ENCODE measurements around the gene CXorf49B. TPM values are rescaled to one million over a fixed set of nuclear protein-coding genes. Genes with fewer than 3 reads are reported as not detected.
"Not testable (repeated sequence)": the region's sequence is repeated elsewhere in the genome, so short reads cannot be mapped to it uniquely, and the experiment has no call there.

The CXorf49B gene
- not detected in 2 replicates for total RNA-seq

DNA sequence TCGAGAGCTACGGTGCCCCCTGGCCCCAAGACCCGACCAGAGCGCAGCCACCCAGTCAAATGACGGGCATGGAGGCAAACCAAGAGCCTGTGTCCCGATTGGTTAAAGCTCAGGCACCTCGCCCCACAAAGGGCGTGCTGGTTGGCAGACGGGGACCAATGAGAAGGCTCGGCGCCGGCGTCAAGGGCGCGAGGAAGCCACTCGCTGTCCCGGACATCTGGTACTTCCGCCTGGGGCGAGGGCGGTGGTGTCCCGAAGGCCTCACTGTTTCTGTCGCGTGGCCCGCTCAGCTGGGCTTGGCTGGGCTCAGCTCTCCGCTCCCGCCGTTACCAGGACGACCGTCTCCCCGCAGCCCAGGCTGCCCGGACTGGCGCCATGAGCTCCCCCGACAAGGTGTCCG lies at the start of gene CXorf49B:
TSS of gene CXorf49B (plus strand) at position 301 of the 400 bp plus-strand sequence. CDS start at position 376, 75 bp downstream.
- DNase-seq (ENCODE audit: extremely low read depth, low read depth, low spot score), result not testable (repeated sequence)

DNA sequence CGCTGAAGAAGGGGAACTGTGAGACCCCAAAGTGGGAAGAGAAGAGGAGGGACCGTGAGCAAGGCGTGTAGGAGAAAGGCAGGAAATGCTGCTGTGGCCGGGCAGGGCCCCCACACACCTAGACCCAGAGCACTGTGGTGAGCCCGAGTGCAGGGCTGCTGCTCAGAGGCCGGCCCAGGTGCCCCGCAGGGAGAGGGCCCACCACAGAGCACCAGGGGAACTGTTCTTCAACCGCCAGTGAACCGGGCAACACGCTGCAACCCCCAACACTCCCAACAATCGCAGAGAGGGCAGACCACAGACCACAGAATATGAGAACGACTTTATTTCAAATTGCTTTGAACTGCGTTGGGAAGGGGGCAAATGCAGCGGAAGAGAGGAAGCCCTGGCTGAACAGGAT lies 49.1 kb upstream of the CXorf49B start:
- DNase-seq (ENCODE audit: extremely low read depth, low read depth, low spot score), result not testable (repeated sequence)

DNA sequence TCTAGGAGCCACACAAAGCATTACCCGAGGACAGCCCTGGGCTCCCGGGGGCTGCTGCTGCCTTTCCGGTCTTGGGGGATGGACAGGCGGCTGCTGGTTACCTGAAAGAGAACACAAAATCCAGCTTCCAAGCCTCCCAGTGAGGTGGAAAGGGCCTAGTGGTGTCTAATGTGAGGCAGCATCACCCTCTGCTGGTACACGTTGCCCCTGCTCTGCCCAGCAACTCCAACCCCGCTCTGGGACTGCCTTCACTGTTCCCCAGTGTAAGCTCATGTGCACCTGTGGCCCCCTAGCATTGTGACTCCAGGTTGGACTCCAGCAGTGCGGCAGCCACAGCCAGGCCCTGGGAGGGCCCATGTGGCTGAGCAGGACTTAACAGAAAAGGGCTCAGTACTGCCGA lies 47.6 kb upstream of the CXorf49B start:
- DNase-seq (ENCODE audit: extremely low read depth, low read depth, low spot score), result not testable (repeated sequence)

DNA sequence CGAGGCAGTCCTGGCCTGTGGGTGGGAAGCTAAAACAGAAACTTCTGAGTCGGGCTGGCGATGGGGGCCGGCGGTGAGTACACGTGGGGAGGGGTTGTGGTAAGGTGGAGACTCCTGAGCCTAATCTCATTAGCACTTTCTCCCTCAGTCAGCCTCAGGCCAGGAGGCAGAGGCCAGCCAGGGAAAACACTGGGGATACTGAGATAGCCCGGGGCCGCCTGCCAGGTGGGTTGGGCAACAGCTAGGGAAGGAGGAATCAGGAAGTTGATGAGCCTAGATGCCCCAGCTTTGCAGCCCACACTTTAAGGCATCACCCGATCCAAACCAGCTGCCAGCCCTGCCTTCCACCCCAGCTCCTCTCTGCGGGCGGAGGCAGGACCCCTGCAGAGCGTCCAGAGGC lies 46.8 kb upstream of the CXorf49B start:
- DNase-seq (ENCODE audit: extremely low read depth, low read depth, low spot score), result not testable (repeated sequence)

DNA sequence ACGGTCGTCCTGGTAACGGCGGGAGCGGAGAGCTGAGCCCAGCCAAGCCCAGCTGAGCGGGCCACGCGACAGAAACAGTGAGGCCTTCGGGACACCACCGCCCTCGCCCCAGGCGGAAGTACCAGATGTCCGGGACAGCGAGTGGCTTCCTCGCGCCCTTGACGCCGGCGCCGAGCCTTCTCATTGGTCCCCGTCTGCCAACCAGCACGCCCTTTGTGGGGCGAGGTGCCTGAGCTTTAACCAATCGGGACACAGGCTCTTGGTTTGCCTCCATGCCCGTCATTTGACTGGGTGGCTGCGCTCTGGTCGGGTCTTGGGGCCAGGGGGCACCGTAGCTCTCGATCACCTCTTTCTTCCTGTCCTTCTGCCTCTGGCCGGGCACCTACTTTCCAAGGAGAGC lies 45.0 kb upstream of the CXorf49B start, which contains the start of gene CXorf49:
TSS of gene CXorf49 (minus strand) at position 101 of the 400 bp plus-strand sequence. CDS start 134 bp downstream, outside the sequence.
- DNase-seq (ENCODE audit: extremely low read depth, low read depth, low spot score), result not testable (repeated sequence)

DNA sequence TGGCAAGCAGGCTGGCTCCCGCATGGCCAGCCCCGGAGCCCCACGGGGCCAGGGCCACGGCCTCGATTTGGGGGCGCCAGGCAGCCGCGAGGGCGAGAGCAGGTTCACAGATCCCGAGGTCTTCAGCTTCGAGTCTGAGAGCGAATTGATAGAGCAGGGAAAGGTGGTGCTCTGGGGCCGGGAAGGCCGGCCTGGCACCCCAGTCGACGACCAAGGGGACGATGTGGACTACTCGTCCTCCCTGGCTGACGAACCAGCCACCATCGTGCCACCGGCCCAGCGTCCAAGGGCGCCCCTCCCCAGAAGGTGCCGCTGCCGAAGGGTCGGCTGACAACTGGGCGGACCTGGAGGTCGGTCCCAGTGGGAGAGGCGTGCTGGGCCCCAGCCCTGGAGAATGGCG lies 44.0 kb upstream of the CXorf49B start:
- not testable (repeated sequence) for DNase-seq (ENCODE audit: extremely low read depth, low read depth, low spot score)

DNA sequence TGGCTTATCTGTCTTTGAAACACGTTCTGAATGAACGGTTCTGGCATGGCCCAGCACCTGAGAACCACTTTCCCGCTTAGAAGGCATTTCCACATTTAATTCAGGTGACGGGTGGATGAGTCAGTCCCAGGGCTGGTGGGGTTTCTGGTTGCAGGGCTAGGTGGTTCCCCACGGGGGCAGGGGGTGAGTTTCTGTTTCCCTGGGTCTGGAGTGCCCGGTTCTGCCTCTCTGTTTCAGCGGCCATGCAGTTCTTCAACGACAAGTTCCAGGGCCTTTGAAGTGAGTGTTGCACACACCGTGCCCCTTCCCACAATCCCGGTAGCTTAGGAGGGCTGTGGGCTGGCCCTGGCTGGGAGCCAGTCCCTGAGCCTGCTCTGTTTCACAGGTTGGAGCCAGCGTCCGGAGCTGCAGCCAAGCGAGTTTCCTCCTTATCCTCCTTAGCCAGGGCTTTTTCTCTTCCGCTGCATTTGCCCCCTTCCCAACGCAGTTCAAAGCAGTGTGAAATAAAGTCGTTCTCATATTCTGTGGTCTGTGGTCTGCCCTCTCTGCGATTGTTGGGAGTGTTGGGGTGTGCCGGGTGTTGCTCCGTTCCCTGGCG lies 42.8 kb upstream of the CXorf49B start:
- not testable (repeated sequence) for DNase-seq (ENCODE audit: extremely low read depth, low read depth, low spot score)

DNA sequence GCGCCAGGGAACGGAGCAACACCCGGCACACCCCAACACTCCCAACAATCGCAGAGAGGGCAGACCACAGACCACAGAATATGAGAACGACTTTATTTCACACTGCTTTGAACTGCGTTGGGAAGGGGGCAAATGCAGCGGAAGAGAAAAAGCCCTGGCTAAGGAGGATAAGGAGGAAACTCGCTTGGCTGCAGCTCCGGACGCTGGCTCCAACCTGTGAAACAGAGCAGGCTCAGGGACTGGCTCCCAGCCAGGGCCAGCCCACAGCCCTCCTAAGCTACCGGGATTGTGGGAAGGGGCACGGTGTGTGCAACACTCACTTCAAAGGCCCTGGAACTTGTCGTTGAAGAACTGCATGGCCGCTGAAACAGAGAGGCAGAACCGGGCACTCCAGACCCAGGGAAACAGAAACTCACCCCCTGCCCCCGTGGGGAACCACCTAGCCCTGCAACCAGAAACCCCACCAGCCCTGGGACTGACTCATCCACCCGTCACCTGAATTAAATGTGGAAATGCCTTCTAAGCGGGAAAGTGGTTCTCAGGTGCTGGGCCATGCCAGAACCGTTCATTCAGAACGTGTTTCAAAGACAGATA lies 2.4 kb upstream of the CXorf49B start:
- DNase-seq (ENCODE audit: extremely low read depth, low read depth, low spot score), result not testable (repeated sequence)

DNA sequence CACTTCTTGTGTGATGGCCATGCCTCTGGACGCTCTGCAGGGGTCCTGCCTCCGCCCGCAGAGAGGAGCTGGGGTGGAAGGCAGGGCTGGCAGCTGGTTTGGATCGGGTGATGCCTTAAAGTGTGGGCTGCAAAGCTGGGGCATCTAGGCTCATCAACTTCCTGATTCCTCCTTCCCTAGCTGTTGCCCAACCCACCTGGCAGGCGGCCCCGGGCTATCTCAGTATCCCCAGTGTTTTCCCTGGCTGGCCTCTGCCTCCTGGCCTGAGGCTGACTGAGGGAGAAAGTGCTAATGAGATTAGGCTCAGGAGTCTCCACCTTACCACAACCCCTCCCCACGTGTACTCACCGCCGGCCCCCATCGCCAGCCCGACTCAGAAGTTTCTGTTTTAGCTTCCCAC lies 1.7 kb downstream of the CXorf49B start:
- DNase-seq (ENCODE audit: extremely low read depth, low read depth, low spot score), result not testable (repeated sequence)

DNA sequence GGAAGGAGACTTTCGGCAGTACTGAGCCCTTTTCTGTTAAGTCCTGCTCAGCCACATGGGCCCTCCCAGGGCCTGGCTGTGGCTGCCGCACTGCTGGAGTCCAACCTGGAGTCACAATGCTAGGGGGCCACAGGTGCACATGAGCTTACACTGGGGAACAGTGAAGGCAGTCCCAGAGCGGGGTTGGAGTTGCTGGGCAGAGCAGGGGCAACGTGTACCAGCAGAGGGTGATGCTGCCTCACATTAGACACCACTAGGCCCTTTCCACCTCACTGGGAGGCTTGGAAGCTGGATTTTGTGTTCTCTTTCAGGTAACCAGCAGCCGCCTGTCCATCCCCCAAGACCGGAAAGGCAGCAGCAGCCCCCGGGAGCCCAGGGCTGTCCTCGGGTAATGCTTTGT lies 2.5 kb downstream of the CXorf49B start:
- not testable (repeated sequence) for DNase-seq (ENCODE audit: extremely low read depth, low read depth, low spot score)

DNA sequence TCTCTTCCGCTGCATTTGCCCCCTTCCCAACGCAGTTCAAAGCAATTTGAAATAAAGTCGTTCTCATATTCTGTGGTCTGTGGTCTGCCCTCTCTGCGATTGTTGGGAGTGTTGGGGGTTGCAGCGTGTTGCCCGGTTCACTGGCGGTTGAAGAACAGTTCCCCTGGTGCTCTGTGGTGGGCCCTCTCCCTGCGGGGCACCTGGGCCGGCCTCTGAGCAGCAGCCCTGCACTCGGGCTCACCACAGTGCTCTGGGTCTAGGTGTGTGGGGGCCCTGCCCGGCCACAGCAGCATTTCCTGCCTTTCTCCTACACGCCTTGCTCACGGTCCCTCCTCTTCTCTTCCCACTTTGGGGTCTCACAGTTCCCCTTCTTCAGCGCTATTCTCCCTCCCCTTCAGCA lies 4.0 kb downstream of the CXorf49B start:
- DNase-seq (ENCODE audit: extremely low read depth, low read depth, low spot score), result not testable (repeated sequence)

DNA sequence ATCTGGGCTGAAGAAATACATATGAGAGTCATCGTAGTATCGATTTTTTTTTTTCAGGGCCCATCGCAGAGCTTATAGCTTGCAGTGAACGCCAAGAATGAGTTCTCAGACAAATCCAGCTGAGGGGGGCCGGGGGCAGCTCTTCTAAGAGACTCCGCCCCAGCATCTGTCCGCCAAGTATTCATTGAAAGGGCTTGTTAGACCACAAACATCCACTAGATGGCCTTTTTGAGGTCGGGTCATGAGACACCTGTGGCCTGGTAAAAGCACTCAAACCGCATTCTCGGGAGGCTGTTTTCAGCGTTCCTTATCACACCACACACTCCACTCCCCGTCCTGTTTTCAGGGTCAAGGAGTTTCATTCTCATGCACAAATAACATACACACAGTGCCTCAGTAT lies 15.2 kb downstream of the CXorf49B start:
- DNase-seq (ENCODE audit: extremely low read depth, low read depth, low spot score), result not testable (repeated sequence)

DNA sequence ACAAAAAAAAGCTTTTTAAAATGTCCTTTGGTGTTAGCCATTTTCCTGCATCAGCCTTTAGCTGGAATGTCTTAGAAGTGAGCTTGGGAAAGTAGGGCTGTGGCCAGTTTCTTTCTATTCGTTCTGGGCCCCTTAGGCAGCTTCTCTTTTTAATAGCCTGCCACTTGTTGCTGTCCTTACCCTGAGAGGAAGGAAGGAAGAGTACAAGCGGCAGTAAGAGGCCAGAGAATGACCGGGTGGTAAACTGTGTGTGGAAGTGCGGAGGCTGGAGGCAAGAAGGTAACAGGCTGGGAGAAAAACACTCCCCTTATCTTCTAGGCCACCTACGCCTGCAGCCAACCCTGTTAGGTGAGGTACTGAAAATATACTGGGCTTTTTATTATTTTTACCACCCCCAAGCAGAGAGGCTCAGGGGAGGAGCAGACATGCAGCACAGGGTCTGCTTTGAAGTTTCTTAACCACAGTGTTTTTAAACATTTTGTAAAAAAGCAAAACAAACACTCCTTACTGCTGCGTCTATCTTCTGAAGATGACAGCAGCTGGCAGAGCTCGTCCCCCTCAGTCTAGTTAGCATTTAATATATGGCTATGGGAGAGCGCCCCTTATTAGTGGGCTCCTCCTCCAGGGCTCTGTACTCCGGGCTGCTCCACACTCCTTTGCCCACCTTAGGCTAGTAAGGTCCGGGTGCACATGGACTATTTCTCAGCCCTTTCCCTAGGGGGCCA lies 19.2 kb downstream of the CXorf49B start:
- DNase-seq (ENCODE audit: extremely low read depth, low read depth, low spot score), result not testable (repeated sequence)

DNA sequence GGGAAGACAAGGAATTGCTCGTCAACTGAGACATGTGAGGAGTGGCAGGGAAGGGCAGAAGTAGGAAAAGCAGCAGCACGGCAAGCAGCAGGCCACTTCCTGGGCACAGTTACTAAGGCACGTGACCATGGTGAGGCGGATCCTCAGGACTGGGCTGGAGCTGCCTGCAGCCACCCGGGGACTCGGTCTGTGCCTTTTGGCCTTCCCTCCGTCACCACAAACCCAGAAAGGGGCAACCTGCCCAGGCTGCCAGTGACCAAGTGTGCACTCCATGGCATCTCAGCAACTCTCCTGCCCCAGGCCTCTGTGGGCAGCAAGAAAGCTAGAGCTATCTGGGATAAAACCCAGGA lies 19.8 kb downstream of the CXorf49B start:
- DNase-seq (ENCODE audit: extremely low read depth, low read depth, low spot score), result not testable (repeated sequence)

DNA sequence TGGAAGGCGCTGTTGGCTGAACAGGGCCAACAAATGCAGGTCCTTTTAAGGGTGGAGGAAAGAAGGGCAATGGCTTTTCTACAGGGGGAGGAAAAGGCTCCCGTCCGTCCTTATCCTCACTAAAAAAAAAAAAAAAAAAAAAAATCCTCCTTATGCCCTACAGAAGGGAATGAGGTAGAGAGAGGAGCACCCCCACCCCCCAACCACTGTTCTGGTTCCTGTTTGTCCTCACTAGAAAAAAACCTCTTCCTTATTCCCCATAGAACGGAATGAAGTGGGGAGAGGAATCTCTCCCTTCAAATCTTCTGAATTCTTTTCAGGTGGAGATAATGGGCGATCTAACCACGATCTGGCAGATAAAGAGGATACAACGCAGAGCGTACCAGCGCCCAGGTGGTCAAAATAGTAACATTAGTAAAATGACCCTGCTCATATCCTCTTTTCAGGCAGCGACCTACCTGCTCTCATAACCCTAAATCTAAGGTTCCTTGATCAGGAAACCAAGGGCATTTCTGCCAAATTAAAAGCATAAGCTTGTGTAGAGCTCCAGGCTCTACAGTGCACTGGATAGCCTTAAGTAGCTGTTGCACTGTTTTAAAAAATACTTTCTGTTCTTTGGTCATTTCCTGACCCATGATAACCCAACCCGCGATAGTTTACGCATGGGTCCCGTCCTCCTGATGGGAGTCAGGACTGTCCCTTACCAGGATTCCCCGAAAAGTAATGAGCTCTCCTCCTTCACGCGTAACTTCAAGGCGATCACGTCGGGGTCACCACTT lies 20.6 kb downstream of the CXorf49B start:
- not testable (repeated sequence) for DNase-seq (ENCODE audit: extremely low read depth, low read depth, low spot score)

DNA sequence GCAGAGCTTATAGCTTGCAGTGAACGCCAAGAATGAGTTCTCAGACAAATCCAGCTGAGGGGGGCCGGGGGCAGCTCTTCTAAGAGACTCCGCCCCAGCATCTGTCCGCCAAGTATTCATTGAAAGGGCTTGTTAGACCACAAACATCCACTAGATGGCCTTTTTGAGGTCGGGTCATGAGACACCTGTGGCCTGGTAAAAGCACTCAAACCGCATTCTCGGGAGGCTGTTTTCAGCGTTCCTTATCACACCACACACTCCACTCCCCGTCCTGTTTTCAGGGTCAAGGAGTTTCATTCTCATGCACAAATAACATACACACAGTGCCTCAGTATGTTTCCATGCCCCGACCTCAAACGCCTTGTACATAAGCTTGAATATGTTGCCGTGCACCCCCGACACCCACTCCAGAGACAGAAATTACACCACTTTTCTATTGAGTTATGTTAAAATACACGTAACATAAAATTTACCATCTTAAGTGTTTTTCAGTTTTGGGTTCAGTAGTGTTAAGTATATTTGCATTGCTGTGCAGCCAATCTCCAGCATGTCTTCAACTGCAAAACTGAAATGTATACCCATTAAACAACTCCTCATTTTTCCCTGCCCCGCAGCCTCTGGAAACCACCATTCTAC lies 21.3 kb downstream of the CXorf49B start:
- DNase-seq (ENCODE audit: extremely low read depth, low read depth, low spot score), result not testable (repeated sequence)

DNA sequence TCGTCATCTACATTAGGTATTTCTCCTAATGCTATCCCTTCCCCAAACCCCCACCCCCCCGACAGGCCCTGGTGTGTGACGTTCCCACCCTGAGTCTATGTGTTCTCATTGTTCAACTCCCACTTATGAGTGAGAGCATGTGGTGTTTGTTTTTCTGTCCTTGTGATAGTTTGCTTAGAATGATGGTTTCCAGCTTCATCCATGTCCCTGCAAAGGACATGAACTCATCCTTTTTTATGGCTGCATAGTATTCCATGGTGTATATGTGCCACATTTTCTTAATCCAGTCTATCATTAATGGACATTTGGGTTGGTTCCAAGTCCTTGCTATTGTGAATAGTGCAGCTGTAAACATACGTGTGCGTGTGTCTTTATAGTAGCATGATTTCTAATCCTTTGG lies 43.3 kb downstream of the CXorf49B start:
- DNase-seq (ENCODE audit: extremely low read depth, low read depth, low spot score), result not testable (repeated sequence)

DNA sequence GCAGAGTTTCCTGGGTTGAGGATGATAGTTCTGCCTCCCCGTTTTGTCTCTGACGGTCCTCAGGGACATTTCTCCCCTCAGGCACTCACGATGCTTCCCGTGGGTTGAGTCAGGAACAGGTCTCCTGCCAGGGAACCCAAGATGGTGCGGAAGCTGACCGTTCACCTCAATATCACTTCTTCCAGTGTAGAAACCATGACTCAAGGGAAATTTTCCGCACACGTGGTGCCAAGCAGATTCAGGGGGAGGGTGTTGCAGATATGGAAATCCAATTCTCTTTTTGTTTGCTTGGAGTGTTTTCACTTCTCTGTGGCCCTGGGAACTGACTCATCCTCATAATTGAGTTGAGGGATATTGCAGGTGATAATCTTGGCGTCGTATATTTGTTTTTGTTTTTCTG lies 46.7 kb downstream of the CXorf49B start:
- no peak for DNase-seq (ENCODE audit: extremely low read depth, low read depth, low spot score)

DNA sequence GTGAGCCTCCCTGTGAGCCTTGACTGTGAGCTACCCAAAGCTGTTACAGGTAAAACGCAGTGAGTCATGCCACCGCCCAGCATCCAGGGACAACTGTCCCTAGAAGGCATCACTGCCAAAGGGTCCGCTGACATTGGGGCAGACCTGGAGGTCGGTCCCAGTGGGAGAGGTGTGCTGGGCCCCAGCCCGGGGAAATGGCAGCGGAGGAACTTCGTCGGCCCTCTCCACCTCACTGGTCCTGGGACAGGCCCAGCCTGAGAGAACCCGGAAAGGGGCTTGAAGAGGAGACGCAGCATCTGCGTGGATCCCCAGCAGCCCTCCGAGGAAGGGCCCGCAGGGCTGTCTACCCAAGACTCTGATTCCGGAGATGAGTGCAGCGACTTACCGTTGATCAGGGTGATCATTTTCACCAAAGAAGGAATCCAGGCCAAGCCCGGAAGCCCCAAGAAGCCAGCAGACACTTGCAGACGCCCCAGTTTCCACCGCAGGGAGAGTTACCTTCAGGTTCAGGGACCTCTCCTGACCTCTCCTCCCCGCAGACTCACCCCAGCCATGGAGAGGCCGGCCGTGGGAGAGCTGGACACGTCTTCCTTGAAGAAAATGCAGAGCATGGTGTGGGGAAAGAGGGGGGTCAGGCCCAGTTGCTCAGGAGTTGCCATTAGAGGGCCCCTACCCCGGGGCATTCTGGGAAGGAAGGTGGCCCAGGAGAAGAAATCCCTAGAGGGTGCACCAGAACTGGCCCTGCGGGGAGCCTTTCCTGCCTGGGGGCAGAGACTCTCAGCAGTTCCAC lies 51.2 kb downstream of the CXorf49B start:
- no peak for DNase-seq (ENCODE audit: extremely low read depth, low read depth, low spot score)

All from glomerular endothelial cell (primary cell).